ENCODE measurements around the gene GNAT2. TPM values are rescaled to one million over a fixed set of nuclear protein-coding genes. Genes with fewer than 3 reads are reported as not detected.

The GNAT2 gene
- total and polyA plus RNA-seq, 9 donors, result 0.13 TPM; not detected in 8

GRCh38 chr1:109621379-109622136 is 2.1 kb upstream of the GNAT2 start:
- Histone ChIP-seq H3K27ac (ENCODE audit: low read length) (peak overlapping the region; percentile 90), H3K27me3 (ENCODE audit: control insufficient read depth, insufficient read depth, low read length) (no peaks in the 10 kb centered on the region), H3K4me1 (ENCODE audit: control insufficient read depth, insufficient read depth, low read length) (peaks cover 74% of the 10 kb centered on the region), H3K36me3 (ENCODE audit: control insufficient read depth, insufficient read depth, low read length) (peaks cover 9% of the 10 kb centered on the region), H3K9me3 (replicated peaks; ENCODE audit: control insufficient read depth, low read depth, low read length) (no peaks in the 10 kb centered on the region), H3K4me3 (ENCODE audit: low read length) (peak overlapping the region; percentile 61)
- 34% methylated on average over 9 of the region's 13 CpGs for WGBS (ENCODE audit: insufficient coverage)
- DNase-seq, result no peak

- Histone ChIP-seq H3K27ac (ENCODE audit: low read length) (peak overlapping the region; percentile 90), H3K36me3 (ENCODE audit: control insufficient read depth, insufficient read depth, low read length) (peaks cover 3% of the 10 kb centered on the region), H3K4me1 (ENCODE audit: control insufficient read depth, insufficient read depth, low read length) (peaks cover 70% of the 10 kb centered on the region), H3K9me3 (replicated peaks; ENCODE audit: control insufficient read depth, low read depth, low read length) (no peaks in the 10 kb centered on the region), H3K27me3 (ENCODE audit: control insufficient read depth, insufficient read depth, low read length) (no peaks in the 10 kb centered on the region), H3K4me3 (ENCODE audit: low read length) (peak overlapping the region; percentile 61)
- DNase-seq, result peak; percentile 98
- under 1% methylated on average over 15 of the region's 18 CpGs for WGBS (ENCODE audit: insufficient coverage)
Observed at GRCh38 chr1:109620841-109621286, 1.4 kb upstream of the GNAT2 start.

- WGBS (ENCODE audit: insufficient coverage), result 0% methylated on average over 5 of the region's 9 CpGs
- no peaks in the 10 kb centered on the region for H3K36me3 ChIP-seq (ENCODE audit: control insufficient read depth, insufficient read depth, low read length)
- DNase-seq, result peak; percentile 83
- no peaks in the 10 kb centered on the region for H3K9me3 ChIP-seq (replicated peaks; ENCODE audit: control insufficient read depth, low read depth, low read length)
- H3K4me3 ChIP-seq (ENCODE audit: low read length), result peak overlapping the region; percentile 61
- H3K27ac ChIP-seq (ENCODE audit: low read length), result peak overlapping the region; percentile 90
- no peaks in the 10 kb centered on the region for H3K27me3 ChIP-seq (ENCODE audit: control insufficient read depth, insufficient read depth, low read length)
- H3K4me1 ChIP-seq (ENCODE audit: control insufficient read depth, insufficient read depth, low read length), result peaks cover 65% of the 10 kb centered on the region
Observed at GRCh38 chr1:109620401-109620791, 980 bp upstream of the GNAT2 start.

DNA sequence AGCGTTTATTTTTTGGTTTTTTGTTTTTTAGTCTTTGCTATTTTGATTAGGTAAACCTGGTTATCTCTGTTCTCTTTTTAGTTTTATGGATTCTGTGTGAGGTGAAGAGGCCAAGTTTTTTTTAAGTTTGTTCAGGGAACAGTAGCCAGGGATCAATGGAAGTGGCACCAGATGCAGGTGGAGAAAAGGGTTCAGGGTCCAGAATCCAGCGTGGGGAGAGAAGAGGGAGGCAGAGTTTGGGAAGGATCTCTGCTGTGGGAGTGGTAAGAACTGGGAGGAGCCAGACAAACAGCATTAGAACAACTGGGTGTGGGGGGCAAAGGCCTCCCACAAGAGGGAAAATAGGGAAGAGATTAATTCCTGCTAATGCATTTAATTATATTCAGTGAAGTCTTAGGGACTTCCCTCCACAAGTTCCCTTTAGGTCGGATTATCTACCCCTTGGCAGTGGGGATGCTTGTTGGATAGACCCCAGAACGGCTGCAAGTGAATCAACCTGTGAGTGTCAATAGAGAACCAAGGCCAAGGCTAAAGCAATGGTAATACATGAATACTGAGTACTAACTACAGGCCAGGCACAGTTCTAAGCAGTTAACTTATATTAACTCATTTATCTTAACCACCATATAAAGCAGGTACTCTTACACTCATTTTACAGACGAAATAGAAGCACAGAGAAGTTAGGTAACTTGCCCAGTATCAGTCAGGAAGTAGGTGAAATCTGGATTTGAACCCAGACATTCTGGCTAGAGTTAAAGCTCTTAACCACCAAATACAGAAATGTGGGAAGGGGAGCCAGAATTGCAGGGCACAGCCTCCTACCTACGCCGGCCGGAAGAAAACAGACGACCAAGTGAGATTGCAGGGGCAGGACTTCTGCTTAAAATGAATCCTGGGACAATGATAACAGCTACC is 498 bp downstream of the GNAT2 start:
- peak overlapping the region; percentile 61 for H3K4me3 ChIP-seq (ENCODE audit: low read length)
- peak overlapping the region; percentile 84 for H3K27ac ChIP-seq (ENCODE audit: low read length)
- H3K27me3 ChIP-seq (ENCODE audit: control insufficient read depth, insufficient read depth, low read length), result no peaks in the 10 kb centered on the region
- H3K36me3 ChIP-seq (ENCODE audit: control insufficient read depth, insufficient read depth, low read length), result no peaks in the 10 kb centered on the region
- WGBS (ENCODE audit: insufficient coverage), result 43% methylated on average over 3 of the region's 9 CpGs
- H3K4me1 ChIP-seq (ENCODE audit: control insufficient read depth, insufficient read depth, low read length), result peaks cover 50% of the 10 kb centered on the region
- H3K9me3 ChIP-seq (replicated peaks; ENCODE audit: control insufficient read depth, low read depth, low read length), result no peaks in the 10 kb centered on the region
- no peak for DNase-seq

GRCh38 chr1:109617291-109617801 is 2.1 kb downstream of the GNAT2 start:
- Histone ChIP-seq H3K36me3 (ENCODE audit: control insufficient read depth, insufficient read depth, low read length) (no peaks in the 10 kb centered on the region), H3K27me3 (ENCODE audit: control insufficient read depth, insufficient read depth, low read length) (no peaks in the 10 kb centered on the region), H3K4me1 (ENCODE audit: control insufficient read depth, insufficient read depth, low read length) (peaks cover 35% of the 10 kb centered on the region), H3K9me3 (replicated peaks; ENCODE audit: control insufficient read depth, low read depth, low read length) (no peaks in the 10 kb centered on the region), H3K4me3 (ENCODE audit: low read length) (no peak overlapping the region), H3K27ac (ENCODE audit: low read length) (no peak overlapping the region)
- WGBS (ENCODE audit: insufficient coverage), result 63% methylated on average over 2 of the region's 3 CpGs
- DNase-seq, result no peak

GRCh38 chr1:109616391-109616790 is 3.0 kb downstream of the GNAT2 start:
- DNase-seq, result no peak
- no peak overlapping the region for H3K4me3 ChIP-seq (ENCODE audit: low read length)
- no peaks in the 10 kb centered on the region for H3K36me3 ChIP-seq (ENCODE audit: control insufficient read depth, insufficient read depth, low read length)
- WGBS (ENCODE audit: insufficient coverage), result 32% methylated on average over 2 of the region's 3 CpGs
- peaks cover 25% of the 10 kb centered on the region for H3K4me1 ChIP-seq (ENCODE audit: control insufficient read depth, insufficient read depth, low read length)
- no peaks in the 10 kb centered on the region for H3K27me3 ChIP-seq (ENCODE audit: control insufficient read depth, insufficient read depth, low read length)
- peak overlapping the region; percentile 67 for H3K27ac ChIP-seq (ENCODE audit: low read length)
- H3K9me3 ChIP-seq (replicated peaks; ENCODE audit: control insufficient read depth, low read depth, low read length), result no peaks in the 10 kb centered on the region

- WGBS (ENCODE audit: insufficient coverage), result 57% methylated on average over 1 of the region's 3 CpGs
- Histone ChIP-seq H3K4me1 (ENCODE audit: control insufficient read depth, insufficient read depth, low read length) (peaks cover 20% of the 10 kb centered on the region), H3K36me3 (ENCODE audit: control insufficient read depth, insufficient read depth, low read length) (no peaks in the 10 kb centered on the region), H3K9me3 (replicated peaks; ENCODE audit: control insufficient read depth, low read depth, low read length) (no peaks in the 10 kb centered on the region), H3K4me3 (ENCODE audit: low read length) (no peak overlapping the region), H3K27ac (ENCODE audit: low read length) (peak overlapping the region; percentile 67), H3K27me3 (ENCODE audit: control insufficient read depth, insufficient read depth, low read length) (no peaks in the 10 kb centered on the region)
- peak; percentile 71 for DNase-seq
Observed at GRCh38 chr1:109615879-109616278, 3.5 kb downstream of the GNAT2 start.

DNA sequence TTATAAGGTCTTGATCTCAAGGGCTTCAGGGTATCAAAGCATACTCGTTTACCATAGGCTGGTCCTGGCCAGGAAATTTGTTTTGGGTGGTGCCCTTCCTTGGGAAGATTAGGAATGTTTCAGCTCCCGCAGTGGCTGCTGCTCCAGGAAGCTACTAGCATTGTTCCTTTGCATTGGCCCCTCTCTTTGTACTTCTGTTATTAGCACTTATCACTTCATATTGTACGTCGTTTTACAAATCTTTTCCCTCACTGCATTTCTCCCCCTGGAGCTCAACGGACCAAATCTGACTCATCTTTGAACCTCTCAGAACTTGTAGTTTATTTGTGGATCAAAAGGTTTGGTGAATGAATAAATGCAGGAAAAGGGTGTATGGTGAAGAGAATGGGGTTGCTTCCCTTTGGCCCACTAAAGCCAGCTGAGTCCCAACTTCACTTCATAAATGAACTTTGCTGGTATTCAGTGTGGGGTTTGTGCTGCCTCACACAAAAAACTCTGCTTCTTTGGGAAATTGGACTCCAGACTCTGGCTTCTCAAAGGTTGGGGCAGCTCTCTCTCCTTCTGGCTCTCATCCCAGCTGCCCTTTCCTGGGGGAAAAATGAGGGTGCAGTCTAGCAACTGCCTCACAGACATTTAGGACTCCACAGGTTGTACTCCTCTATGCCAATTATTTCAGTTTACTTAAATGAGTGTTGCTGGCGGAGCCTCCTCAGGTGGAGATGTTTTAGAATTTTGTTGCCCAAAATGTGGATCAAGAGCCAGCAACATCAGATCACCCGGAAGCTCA is 5.9 kb downstream of the GNAT2 start:
- 61% methylated on average over 2 of the region's 7 CpGs for WGBS (ENCODE audit: insufficient coverage)
- Histone ChIP-seq H3K36me3 (ENCODE audit: control insufficient read depth, insufficient read depth, low read length) (no peaks in the 10 kb centered on the region), H3K4me3 (ENCODE audit: low read length) (no peak overlapping the region), H3K9me3 (replicated peaks; ENCODE audit: control insufficient read depth, low read depth, low read length) (no peaks in the 10 kb centered on the region), H3K4me1 (ENCODE audit: control insufficient read depth, insufficient read depth, low read length) (no peaks in the 10 kb centered on the region), H3K27me3 (ENCODE audit: control insufficient read depth, insufficient read depth, low read length) (no peaks in the 10 kb centered on the region), H3K27ac (ENCODE audit: low read length) (no peak overlapping the region)
- no peak for DNase-seq

- 64% methylated on average over 5 of the region's 13 CpGs for WGBS (ENCODE audit: insufficient coverage)
- H3K4me1 ChIP-seq (ENCODE audit: control insufficient read depth, insufficient read depth, low read length), result no peaks in the 10 kb centered on the region
- H3K27ac ChIP-seq (ENCODE audit: low read length), result no peak overlapping the region
- no peak overlapping the region for H3K4me3 ChIP-seq (ENCODE audit: low read length)
- DNase-seq, result no peak
- H3K36me3 ChIP-seq (ENCODE audit: control insufficient read depth, insufficient read depth, low read length), result no peaks in the 10 kb centered on the region
- H3K9me3 ChIP-seq (replicated peaks; ENCODE audit: control insufficient read depth, low read depth, low read length), result no peaks in the 10 kb centered on the region
- no peaks in the 10 kb centered on the region for H3K27me3 ChIP-seq (ENCODE audit: control insufficient read depth, insufficient read depth, low read length)
Observed at GRCh38 chr1:109611308-109611990, 8.0 kb downstream of the GNAT2 start.
